Loucy (cell line): ENCODE data around the gene LBH.

Experiments
- H2AFZ ChIP-seq: fragments of 200-600 bp; sonication (generic); 2 replicates; pipeline ENCODE4 v1.6.0; 2016; ENCODE audit warnings: antibody characterized with exemption, mild to moderate bottlenecking, low read length, moderate library complexity
- H3F3A ChIP-seq: fragments of 200-600 bp; 2 replicates; pipeline ENCODE4 v1.6.0; 2016; ENCODE audit warnings: antibody characterized with exemption, low read depth, mild to moderate bottlenecking
- H3K27me3 ChIP-seq: fragments of 200-600 bp; sonication (generic); 2 replicates; pipeline ENCODE4 v1.6.1; 2014; ENCODE audit warnings: low read length, mild to moderate bottlenecking; ENCODE audit not compliant: insufficient read depth, poor library complexity, severe bottlenecking
- H3K36me3 ChIP-seq: fragments of 200-600 bp; sonication (generic); 2 replicates; pipeline ENCODE4 v1.6.1; 2016; ENCODE audit warnings: low read length; ENCODE audit not compliant: insufficient read depth
- H3K4me1 ChIP-seq: fragments of 200-600 bp; sonication (generic); 2 replicates; pipeline ENCODE4 v1.5.1; 2014; ENCODE audit warnings: low read length, mild to moderate bottlenecking; ENCODE audit not compliant: insufficient read depth, poor library complexity, severe bottlenecking
- H3K4me2 ChIP-seq: fragments of 200-600 bp; sonication (generic); 2 replicates; pipeline ENCODE4 v1.6.0; 2014; ENCODE audit warnings: antibody characterized with exemption, low read length, low read depth, mild to moderate bottlenecking; ENCODE audit not compliant: poor library complexity, severe bottlenecking
- H3K4me3 ChIP-seq: fragments of 200-600 bp; sonication (generic); 2 replicates; pipeline ENCODE4 v1.5.1; 2014; ENCODE audit warnings: low read length, mild to moderate bottlenecking, mixed read lengths; ENCODE audit not compliant: poor library complexity, severe bottlenecking
- H3K79me2 ChIP-seq: fragments of 200-600 bp; sonication (generic); 2 replicates; pipeline ENCODE4 v1.6.1; 2014; ENCODE audit warnings: low read length; ENCODE audit not compliant: insufficient read depth
- H3K9ac ChIP-seq: fragments of 200-600 bp; sonication (generic); 2 replicates; pipeline ENCODE4 v1.6.0; 2014; ENCODE audit warnings: mild to moderate bottlenecking, low read depth, low read length, moderate library complexity; ENCODE audit not compliant: poor library complexity, severe bottlenecking
- H3K9me2 ChIP-seq: fragments of 200-600 bp; sonication (generic); replicated peaks from 2 replicates; pipeline ENCODE4 v1.6.1; 2016; ENCODE audit warnings: low read depth, low read length, mixed read lengths
- H3K9me3 ChIP-seq: fragments of 200-600 bp; sonication (generic); 2 replicates; pipeline ENCODE4 v1.6.1; 2014; ENCODE audit warnings: mild to moderate bottlenecking, antibody characterized with exemption, low read length, low read depth; ENCODE audit not compliant: insufficient read depth
- H4K20me1 ChIP-seq: fragments of 200-600 bp; sonication (generic); 2 replicates; pipeline ENCODE4 v1.6.0; 2014; ENCODE audit warnings: antibody characterized with exemption, low read length, mild to moderate bottlenecking; ENCODE audit not compliant: insufficient read depth, poor library complexity, severe bottlenecking
- CTCF ChIP-seq: fragments of 200-600 bp; sonication (generic); conservative IDR thresholded peaks from 2 replicates; pipeline ENCODE4 v1.5.1; 2014; ENCODE audit warnings: mild to moderate bottlenecking, antibody characterized with exemption, low read length
- EZH2phosphoT487 ChIP-seq: fragments of 200-600 bp; IDR thresholded peaks from 2 replicates; pipeline ENCODE4 v1.6.1; 2018; ENCODE audit warnings: antibody characterized with exemption, mild to moderate bottlenecking, moderate library complexity, borderline replicate concordance

Gene LBH

GRCh38 chr2:30235008-30235655 lies 3.8 kb downstream of the LBH start:
- peaks cover 56% of the 10 kb centered on the region for H4K20me1 ChIP-seq
- H3K27me3 ChIP-seq = no peaks in the 10 kb centered on the region
- H3K4me2 ChIP-seq = peak overlapping the region; percentile 91
- peaks cover 76% of the 10 kb centered on the region for H3K79me2 ChIP-seq
- peak overlapping the region; percentile 35 for H3K9ac ChIP-seq
- H3K4me3 ChIP-seq = peak overlapping the region; percentile 95
- H3K9me3 ChIP-seq = no peaks in the 10 kb centered on the region
- H3K4me1 ChIP-seq = peaks cover 67% of the 10 kb centered on the region
- no peak overlapping the region for H2AFZ ChIP-seq
- no peaks in the 10 kb centered on the region for H3F3A ChIP-seq
- no peaks in the 10 kb centered on the region for H3K9me2 ChIP-seq
- peaks cover 24% of the 10 kb centered on the region; the same call in 1 of the 2 replicates for H3K36me3 ChIP-seq
- TF ChIP-seq CTCF = no peak
- no peak for TF ChIP-seq EZH2phosphoT487

- Histone ChIP-seq H2AFZ (no peak overlapping the region), H3K9ac (peak overlapping the region; percentile 27), H3K27me3 (no peaks in the 10 kb centered on the region), H3K36me3 (peaks cover 24% of the 10 kb centered on the region; the same call in 1 of the 2 replicates), H4K20me1 (peaks cover 64% of the 10 kb centered on the region), H3K79me2 (peaks cover 85% of the 10 kb centered on the region), H3F3A (no peaks in the 10 kb centered on the region), H3K4me2 (peak overlapping the region; percentile 91), H3K4me1 (peaks cover 76% of the 10 kb centered on the region), H3K4me3 (peak overlapping the region; percentile 9), H3K9me3 (no peaks in the 10 kb centered on the region), H3K9me2 (no peaks in the 10 kb centered on the region)
- TF ChIP-seq EZH2phosphoT487 = no peak
- no peak for TF ChIP-seq CTCF
Observed at GRCh38 chr2:30235859-30236535, 4.7 kb downstream of the LBH start.

GRCh38 chr2:30236591-30237238 lies 5.4 kb downstream of the LBH start:
- Histone ChIP-seq H3K9me2 (no peaks in the 10 kb centered on the region), H3K4me2 (peak overlapping the region; percentile 91), H2AFZ (no peak overlapping the region), H3K9ac (peak overlapping the region; percentile 27), H3K4me3 (peak overlapping the region; percentile 11), H3K9me3 (no peaks in the 10 kb centered on the region), H3K36me3 (peaks cover 24% of the 10 kb centered on the region; the same call in 1 of the 2 replicates), H3K4me1 (peaks cover 81% of the 10 kb centered on the region), H3K79me2 (peaks cover 90% of the 10 kb centered on the region), H4K20me1 (peaks cover 66% of the 10 kb centered on the region), H3F3A (no peaks in the 10 kb centered on the region), H3K27me3 (no peaks in the 10 kb centered on the region)
- TF ChIP-seq CTCF (no peak), EZH2phosphoT487 (no peak)
